ENCODE results near the gene NGEF.

DNA sequence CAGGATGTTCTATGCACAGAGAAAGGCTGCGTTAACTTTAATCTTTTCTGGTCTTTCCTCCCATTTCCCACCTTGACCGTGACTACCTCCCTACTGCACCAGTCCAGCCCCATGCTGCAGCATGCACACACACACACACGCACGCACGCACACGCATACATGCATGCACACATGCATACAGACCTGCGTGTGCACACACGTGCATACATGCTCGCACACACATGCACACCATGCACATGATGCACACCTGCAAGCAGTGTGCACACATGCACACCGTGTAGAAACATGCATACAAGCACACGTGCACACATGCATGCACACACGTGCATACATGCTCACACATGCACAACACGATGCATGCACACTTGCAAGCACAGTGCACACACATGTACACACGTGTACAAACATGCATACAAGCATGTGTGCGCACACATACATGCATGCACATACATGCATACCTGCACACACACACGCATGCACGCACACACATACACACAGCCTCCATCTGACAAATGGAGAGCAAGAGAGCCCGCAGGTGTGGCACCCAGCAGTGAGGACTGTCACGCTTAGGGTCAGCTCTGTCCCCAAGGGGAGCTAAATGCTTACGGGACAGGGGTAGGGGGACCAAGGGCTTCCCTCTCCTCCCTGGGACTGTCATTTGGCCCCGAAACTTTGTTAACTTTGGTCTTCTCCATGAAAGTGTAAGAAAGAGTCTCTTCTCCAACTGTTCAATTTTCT, 124.8 kb downstream of the NGEF start:
- TF ChIP-seq, protein P1, sequence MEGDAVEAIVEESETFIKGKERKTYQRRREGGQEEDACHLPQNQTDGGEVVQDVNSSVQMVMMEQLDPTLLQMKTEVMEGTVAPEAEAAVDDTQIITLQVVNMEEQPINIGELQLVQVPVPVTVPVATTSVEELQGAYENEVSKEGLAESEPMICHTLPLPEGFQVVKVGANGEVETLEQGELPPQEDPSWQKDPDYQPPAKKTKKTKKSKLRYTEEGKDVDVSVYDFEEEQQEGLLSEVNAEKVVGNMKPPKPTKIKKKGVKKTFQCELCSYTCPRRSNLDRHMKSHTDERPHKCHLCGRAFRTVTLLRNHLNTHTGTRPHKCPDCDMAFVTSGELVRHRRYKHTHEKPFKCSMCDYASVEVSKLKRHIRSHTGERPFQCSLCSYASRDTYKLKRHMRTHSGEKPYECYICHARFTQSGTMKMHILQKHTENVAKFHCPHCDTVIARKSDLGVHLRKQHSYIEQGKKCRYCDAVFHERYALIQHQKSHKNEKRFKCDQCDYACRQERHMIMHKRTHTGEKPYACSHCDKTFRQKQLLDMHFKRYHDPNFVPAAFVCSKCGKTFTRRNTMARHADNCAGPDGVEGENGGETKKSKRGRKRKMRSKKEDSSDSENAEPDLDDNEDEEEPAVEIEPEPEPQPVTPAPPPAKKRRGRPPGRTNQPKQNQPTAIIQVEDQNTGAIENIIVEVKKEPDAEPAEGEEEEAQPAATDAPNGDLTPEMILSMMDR (conservative IDR thresholded peaks at IDR 0.05; ENCODE audit: low read depth, low read length): no peak
- TF ChIP-seq EZH2 (IDR thresholded peaks at IDR 0.05; ENCODE audit: low read length, unreplicated experiment): no peak
